CD14-positive monocyte (primary cell): Measurements from ENCODE around the gene BAIAP2L1. TPM values are rescaled to one million over a fixed set of nuclear protein-coding genes. Genes with fewer than 3 reads are reported as not detected.

Source experiments
- DNase-seq, 3 donors: peaks; one replicate each; pipeline ENCODE4 v3.0.0-alpha.2; 2011 to 2022
- H2AFZ ChIP-seq: 2 replicates; pipeline ENCODE4 v1.6.0; 2012; ENCODE audit warnings: mild to moderate bottlenecking, low read depth, low read length, inconsistent platforms; ENCODE audit not compliant: insufficient read depth, poor library complexity, severe bottlenecking
- H3K27ac ChIP-seq, 2 donors: 1 replicate in 1 of 2; 2 replicates in 1 of 2; pipeline ENCODE4 v1.5.1; 2012 to 2013; ENCODE audit warnings: low read length in 2 of 2, control low read depth in 1 of 2, inconsistent platforms in 1 of 2, low read depth in 1 of 2, mild to moderate bottlenecking in 1 of 2
- H3K27me3 ChIP-seq, 2 donors: one replicate each; pipeline versions ENCODE4 v1.6.0 to v1.6.1; 2011 to 2013; ENCODE audit warnings: low read length in 2 of 2; ENCODE audit not compliant: control insufficient read depth in 2 of 2, insufficient read depth in 2 of 2
- H3K36me3 ChIP-seq, 2 donors: replicated peaks in 1 of 2; 1 replicate in 1 of 2; 2 replicates in 1 of 2; pipeline versions ENCODE4 v1.5.1 to v1.6.1; 2012 to 2013; ENCODE audit warnings: low read length in 2 of 2, control low read depth in 1 of 2, inconsistent platforms in 1 of 2, mild to moderate bottlenecking in 1 of 2; ENCODE audit not compliant: insufficient read depth in 2 of 2, control insufficient read depth in 1 of 2
- H3K4me1 ChIP-seq, 2 donors: 1 replicate in 1 of 2; 2 replicates in 1 of 2; pipeline versions ENCODE4 v1.5.1 to v1.6.1; 2012 to 2013; ENCODE audit warnings: low read length in 2 of 2, control low read depth in 1 of 2, inconsistent platforms in 1 of 2, mild to moderate bottlenecking in 1 of 2, moderate library complexity in 1 of 2; ENCODE audit not compliant: insufficient read depth in 2 of 2, control insufficient read depth in 1 of 2
- H3K4me2 ChIP-seq: replicated peaks from 2 replicates; pipeline ENCODE3; 2012; ENCODE audit warnings: low read length, moderate library complexity, mild to moderate bottlenecking; ENCODE audit not compliant: poor library complexity, severe bottlenecking; ENCODE audit errors: extremely low read depth
- H3K4me3 ChIP-seq, 3 experiments: fragments of 200-600 bp in 1 of 3; sonication (generic) in 1 of 3; replicated peaks in 1 of 3; 1 replicate in 2 of 3; 2 replicates in 1 of 3; pipeline ENCODE4 v1.5.1; 2011 to 2013; ENCODE audit warnings: low read length in 3 of 3, mild to moderate bottlenecking in 3 of 3, control low read depth in 2 of 3, low read depth in 2 of 3, inconsistent platforms in 1 of 3, moderate library complexity in 1 of 3
- H3K79me2 ChIP-seq: 2 replicates; pipeline ENCODE4 v1.6.0; 2012; ENCODE audit warnings: mild to moderate bottlenecking, control low read depth, inconsistent platforms, low read length, moderate library complexity; ENCODE audit not compliant: insufficient read depth
- H3K9ac ChIP-seq: 2 replicates; pipeline ENCODE4 v1.6.0; 2017; ENCODE audit warnings: low read length, mild to moderate bottlenecking; ENCODE audit not compliant: insufficient read depth, poor library complexity, severe bottlenecking
- H3K9me3 ChIP-seq, 2 donors: replicated peaks in 1 of 2; 1 replicate in 1 of 2; 2 replicates in 1 of 2; pipeline versions ENCODE4 v1.5.1 to v1.6.1; 2012 to 2013; ENCODE audit warnings: low read length in 2 of 2, control low read depth in 1 of 2; ENCODE audit not compliant: control insufficient read depth in 1 of 2, insufficient read depth in 1 of 2
- H4K20me1 ChIP-seq: 2 replicates; pipeline ENCODE4 v1.6.0; 2012; ENCODE audit warnings: mild to moderate bottlenecking, low read length, control low read depth, moderate library complexity; ENCODE audit not compliant: insufficient read depth
- H3K27ac Mint-ChIP-seq, 7 donors: one replicate each; pipeline ENCODE4 v1.8.0; 2020; ENCODE audit warnings: mild to moderate bottlenecking in 7 of 7, mixed read lengths in 7 of 7, moderate library complexity in 6 of 7, inconsistent platforms in 2 of 7
- H3K27me3 Mint-ChIP-seq, 3 donors: one replicate each; pipeline ENCODE4 v1.8.0; 2021 to 2022; ENCODE audit warnings: low read depth in 3 of 3, mild to moderate bottlenecking in 3 of 3, mixed read lengths in 3 of 3, moderate library complexity in 3 of 3, inconsistent platforms in 1 of 3
- H3K36me3 Mint-ChIP-seq, 2 donors: one replicate each; pipeline ENCODE4 v1.8.0; 2020; ENCODE audit warnings: mixed read lengths in 2 of 2, inconsistent platforms in 1 of 2, mild to moderate bottlenecking in 1 of 2
- H3K4me1 Mint-ChIP-seq: one replicate; pipeline ENCODE4 v1.8.0; 2020; ENCODE audit warnings: mild to moderate bottlenecking, mixed read lengths
- H3K4me3 Mint-ChIP-seq, 2 donors: one replicate each; pipeline ENCODE4 v1.8.0; 2020; ENCODE audit warnings: mild to moderate bottlenecking in 2 of 2, mixed read lengths in 2 of 2, moderate library complexity in 1 of 2
- H3K9me3 Mint-ChIP-seq, 7 donors: one replicate each; pipeline ENCODE4 v1.8.0; 2020 to 2022; ENCODE audit warnings: mixed read lengths in 7 of 7, mild to moderate bottlenecking in 6 of 7, moderate library complexity in 6 of 7, inconsistent platforms in 2 of 7
- CTCF ChIP-seq: fragments of 200-600 bp; IDR thresholded peaks from one replicate; pipeline ENCODE4 v1.8.0; 2022; ENCODE audit warnings: antibody characterized with exemption, mild to moderate bottlenecking
- WGBS: methylation state at CpG from one replicate; pipeline ENCODE4 v1.1.5; 2013; ENCODE audit warnings: missing lambda C conversion rate; ENCODE audit not compliant: insufficient coverage; 5-methylcytosine and 5-hydroxymethylcytosine counted together
- intact Hi-C, 2 donors: fragments of 100-400 bp; cut with micrococcal nuclease; formaldehyde crosslinking; loops; one replicate each; pipeline versions ENCODE4 v1.15.0 to v1.15.1; 2023
- polyA plus RNA-seq, 3 donors: library from polyadenylated mRNA; depleted of rRNA in 1 of 3; unstranded in 2 of 3; stranded (reverse) in 1 of 3; fragments of 300-500 nt in 2 of 3; fragments of >200 nt in 1 of 3; fragmentation: Illumina TruSeq in 2 of 3; gene quantifications; 1 replicate in 2 of 3; 2 replicates in 1 of 3; pipeline ENCODE4 v1.2.3, GENCODE V29; 2012 to 2021

Gene BAIAP2L1
- polyA plus RNA-seq, 3 donors: 0.17 to 0.52 TPM; not detected in 1

DNA sequence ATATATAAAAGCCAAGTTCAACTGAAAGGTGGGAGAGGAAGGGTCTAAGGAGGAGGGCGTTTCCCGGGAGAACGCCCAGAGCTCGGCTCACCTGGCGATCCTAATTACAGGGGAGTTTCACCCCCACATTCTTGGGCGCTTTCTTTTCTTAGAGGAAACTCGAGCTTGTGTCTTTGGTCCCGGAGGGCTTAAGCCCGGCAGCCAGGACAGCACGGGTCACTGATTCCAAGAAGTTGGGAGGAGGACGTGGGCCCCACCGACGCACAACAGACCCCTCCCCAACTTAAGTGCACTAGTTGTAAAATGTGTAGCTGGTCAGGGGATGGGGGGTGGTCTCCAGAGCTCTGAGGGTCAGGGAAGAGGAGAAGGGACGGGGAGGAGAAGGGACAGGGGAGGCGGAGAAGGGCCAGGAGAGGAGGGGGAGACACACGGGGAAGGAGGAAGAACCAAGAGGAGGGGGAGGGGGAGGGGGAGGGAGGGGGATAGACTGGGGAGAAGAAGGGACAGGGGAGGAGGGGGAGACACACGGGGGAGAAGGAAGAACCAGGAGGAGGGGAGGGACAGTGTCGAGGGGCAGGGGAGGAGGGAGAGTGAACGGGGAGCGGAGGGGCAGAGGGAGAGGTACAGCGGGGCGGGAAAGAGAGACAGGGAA is 874 bp downstream of the BAIAP2L1 start:
- Mint-ChIP-seq H3K27me3 (peaks cover 39 to 69% (median 58%) of the 10 kb centered on the region in 3 donors), H3K36me3 (peaks cover 0 to 3% of the 10 kb centered on the region in 2 donors), H3K9me3 (peaks cover 0 to 12% (median 0%) of the 10 kb centered on the region in 7 donors), H3K4me1 (peaks cover 4% of the 10 kb centered on the region), H3K4me3 (peak overlapping the region in 1 of 2 donors; percentile 57), H3K27ac (no peak overlapping the region)
- Histone ChIP-seq H3K79me2 (no peaks in the 10 kb centered on the region), H2AFZ (peak overlapping the region; percentile 61), H3K9ac (no peak overlapping the region), H3K27ac (no peak overlapping the region), H3K4me1 (peaks cover 0 to 11% of the 10 kb centered on the region in 2 donors), H4K20me1 (no peaks in the 10 kb centered on the region), H3K9me3 (no peaks in the 10 kb centered on the region), H3K27me3 (peaks cover 24 to 44% of the 10 kb centered on the region in 2 donors), H3K4me3 (no peak overlapping the region), H3K36me3 (no peaks in the 10 kb centered on the region), H3K4me2 (peak overlapping the region; percentile 71)
- no peak for TF ChIP-seq CTCF
- DNase-seq: no peak
- intact Hi-C loops: loop anchor here in 1 of 2 donors (10.0 kb wide), 1 partner anchor 65 kb away; no protein-coding TSS in a partner anchor
- 19% methylated on average over 11 of the region's 22 CpGs for WGBS

DNA sequence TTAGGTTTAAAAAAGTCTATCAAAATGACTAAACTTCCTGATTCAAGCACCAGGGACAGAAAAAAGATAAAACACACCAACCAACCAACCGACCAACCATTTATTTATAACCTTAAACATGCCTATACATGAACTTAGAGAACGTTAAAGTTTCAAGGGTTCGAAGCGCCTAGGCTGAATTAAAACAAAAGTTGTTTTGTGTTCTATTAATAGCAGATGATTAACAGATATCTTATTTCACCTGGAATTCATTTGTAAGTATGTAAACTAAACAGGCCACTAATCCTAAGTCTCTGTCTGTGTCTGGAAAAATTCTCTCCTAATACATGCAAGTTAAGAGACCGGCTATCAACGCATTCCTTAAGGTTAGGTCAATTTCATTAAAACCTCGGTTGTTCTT is 1.4 kb downstream of the BAIAP2L1 start:
- Histone ChIP-seq H4K20me1 (no peaks in the 10 kb centered on the region), H3K27me3 (peaks cover 24 to 44% of the 10 kb centered on the region in 2 donors), H3K36me3 (no peaks in the 10 kb centered on the region), H3K4me2 (no peak overlapping the region), H3K79me2 (no peaks in the 10 kb centered on the region), H2AFZ (no peak overlapping the region), H3K4me1 (peaks cover 0 to 11% of the 10 kb centered on the region in 2 donors), H3K9ac (no peak overlapping the region), H3K27ac (no peak overlapping the region), H3K9me3 (no peaks in the 10 kb centered on the region), H3K4me3 (no peak overlapping the region)
- intact Hi-C loops: no loop called here
- DNase-seq: no peak
- Mint-ChIP-seq H3K27me3 (peaks cover 42 to 66% (median 58%) of the 10 kb centered on the region in 3 donors), H3K4me3 (peak overlapping the region in 1 of 2 donors; percentile 57), H3K36me3 (peaks cover 0 to 3% of the 10 kb centered on the region in 2 donors), H3K9me3 (peaks cover 0 to 10% (median 0%) of the 10 kb centered on the region in 7 donors), H3K4me1 (peaks cover 4% of the 10 kb centered on the region), H3K27ac (no peak overlapping the region)
- TF ChIP-seq CTCF: no peak
- no CpG with 5 or more reads among the region's 7 CpGs for WGBS
